HG02759 (cell line): ENCODE measurements around the gene TPGS1.

Experiments used
- ATAC-seq: cut with Tn5 transposase; IDR thresholded peaks from one replicate; pipeline ENCODE4 v1.9.1; 2021; ENCODE audit warnings: mild to moderate bottlenecking, moderate library complexity; ENCODE audit not compliant: unreplicated experiment

TPGS1 gene

DNA sequence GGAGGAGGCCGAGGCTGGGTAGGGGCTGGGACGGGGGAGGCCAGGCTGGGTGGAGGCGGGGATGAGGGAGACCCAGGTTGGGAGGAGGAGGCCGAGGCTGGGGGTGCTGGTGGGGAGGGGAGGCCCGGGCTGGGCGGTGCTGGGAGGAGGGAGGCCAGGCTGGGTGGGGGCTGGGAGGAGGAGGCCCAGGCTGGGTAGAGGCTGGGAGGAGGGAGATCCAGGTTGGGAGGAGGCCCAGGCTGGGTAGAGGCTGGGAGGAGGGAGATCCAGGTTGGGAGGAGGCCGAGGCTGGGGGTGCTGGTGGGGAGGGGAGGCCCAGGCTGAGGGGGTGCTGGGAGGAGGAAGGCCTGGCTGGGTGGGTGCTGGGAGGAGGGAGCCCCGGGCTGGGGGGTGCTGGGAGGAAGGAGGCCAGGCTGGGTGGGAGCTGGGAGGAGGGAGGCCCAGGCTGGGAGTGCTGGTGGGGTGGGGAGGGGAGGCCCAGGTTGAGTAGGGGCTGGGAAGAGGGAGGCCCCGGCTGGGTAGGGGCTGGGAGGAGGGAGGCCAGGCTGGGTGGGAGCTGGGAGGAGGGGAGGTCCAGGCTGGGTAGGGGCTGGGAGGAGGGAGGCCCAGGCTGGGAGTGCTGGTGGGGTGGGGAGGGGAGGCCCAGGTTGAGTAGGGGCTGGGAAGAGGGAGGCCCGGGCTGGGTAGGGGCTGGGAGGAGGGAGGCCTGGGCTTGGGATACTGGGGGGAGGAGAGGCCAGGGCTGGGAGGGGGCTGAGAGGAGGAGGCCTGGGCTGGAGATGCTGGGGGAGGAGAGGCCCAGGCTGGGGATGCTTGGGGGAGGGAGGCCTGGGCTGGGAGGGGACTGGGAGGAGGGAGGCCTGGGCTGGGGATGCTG is 10.7 kb downstream of the TPGS1 start:
- no peak for ATAC-seq

GRCh38 chr19:518598-519231 is 11.4 kb downstream of the TPGS1 start:
- no peak for ATAC-seq

DNA sequence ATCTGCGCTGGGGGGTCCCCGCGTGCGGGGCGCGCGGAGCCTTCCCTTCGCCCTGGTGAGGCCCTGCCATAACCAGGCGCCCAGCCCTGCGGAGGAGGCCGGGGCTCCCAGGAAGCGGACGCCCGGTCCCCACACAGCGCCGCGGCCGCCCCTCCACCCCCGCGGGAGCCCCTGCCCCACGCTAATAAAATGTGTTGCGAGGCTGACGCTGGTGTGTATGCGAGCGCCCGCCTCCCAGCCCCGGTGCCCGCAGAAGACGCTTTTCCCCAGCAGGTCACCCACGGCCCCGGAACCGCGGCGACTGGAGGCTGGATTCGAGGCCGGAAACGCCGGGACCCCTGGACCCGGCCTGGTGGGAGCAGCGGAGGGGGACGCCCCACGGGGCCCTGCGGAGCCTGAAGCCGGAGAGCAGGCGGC is 12.2 kb downstream of the TPGS1 start:
- ATAC-seq = no peak

- no peak for ATAC-seq
Observed at GRCh38 chr19:522726-523125, 15.4 kb downstream of the TPGS1 start.

DNA sequence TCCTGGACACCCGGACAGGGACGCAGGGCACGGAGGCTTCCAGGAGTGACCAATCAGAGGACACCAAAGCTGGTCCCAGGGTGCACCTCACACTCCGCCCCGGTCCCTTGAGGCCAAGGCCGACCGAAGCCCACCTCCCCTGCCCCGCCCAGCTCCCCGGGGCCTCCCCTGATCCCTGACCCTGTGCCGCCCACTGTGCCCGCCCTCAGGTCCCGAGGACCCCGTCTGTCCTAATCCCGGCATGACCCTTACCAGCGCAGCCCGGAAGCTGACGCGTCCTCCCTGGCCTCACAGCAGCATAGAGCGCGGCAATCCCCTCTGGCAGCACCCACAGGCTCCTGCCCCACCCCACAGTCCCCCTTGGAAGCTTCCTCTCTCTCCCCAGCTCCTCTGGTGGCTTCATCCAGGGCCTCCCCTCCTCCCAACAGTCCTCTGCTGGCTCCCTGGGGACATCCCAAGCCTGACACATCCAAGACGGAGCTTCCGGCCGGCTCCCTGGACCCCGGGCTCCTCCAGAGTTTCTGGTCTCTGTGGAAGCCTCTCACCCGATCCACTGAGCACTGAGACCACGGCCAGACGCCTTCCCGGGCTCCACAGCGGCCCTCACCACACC is 16.9 kb downstream of the TPGS1 start:
- ATAC-seq = no peak

DNA sequence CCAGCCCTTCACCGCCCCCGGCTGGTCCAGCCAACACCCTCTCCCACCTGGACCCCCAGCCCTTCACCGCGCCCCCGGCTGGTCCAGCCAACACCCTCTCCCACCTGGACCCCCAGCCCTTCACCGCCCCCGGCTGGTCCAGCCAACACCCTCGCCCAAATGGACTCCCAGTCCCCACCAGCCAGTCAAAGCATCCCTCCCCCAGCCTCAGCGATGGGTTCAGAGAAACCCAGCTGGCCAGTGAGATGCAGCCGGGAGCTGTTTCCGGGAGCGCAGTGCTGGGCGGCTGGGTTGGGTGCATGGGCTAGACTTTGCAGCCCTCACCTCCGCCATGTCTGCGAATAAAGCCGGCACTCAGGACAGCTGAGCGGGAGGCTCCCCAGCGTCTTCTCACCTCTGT is 17.7 kb downstream of the TPGS1 start:
- no peak for ATAC-seq

GRCh38 chr19:525857-526419 is 18.6 kb downstream of the TPGS1 start:
- no peak for ATAC-seq

- ATAC-seq = no peak
Observed at GRCh38 chr19:530134-531008, 23.1 kb downstream of the TPGS1 start.

GRCh38 chr19:531009-531752 is 23.9 kb downstream of the TPGS1 start:
- ATAC-seq = peak; percentile 79

DNA sequence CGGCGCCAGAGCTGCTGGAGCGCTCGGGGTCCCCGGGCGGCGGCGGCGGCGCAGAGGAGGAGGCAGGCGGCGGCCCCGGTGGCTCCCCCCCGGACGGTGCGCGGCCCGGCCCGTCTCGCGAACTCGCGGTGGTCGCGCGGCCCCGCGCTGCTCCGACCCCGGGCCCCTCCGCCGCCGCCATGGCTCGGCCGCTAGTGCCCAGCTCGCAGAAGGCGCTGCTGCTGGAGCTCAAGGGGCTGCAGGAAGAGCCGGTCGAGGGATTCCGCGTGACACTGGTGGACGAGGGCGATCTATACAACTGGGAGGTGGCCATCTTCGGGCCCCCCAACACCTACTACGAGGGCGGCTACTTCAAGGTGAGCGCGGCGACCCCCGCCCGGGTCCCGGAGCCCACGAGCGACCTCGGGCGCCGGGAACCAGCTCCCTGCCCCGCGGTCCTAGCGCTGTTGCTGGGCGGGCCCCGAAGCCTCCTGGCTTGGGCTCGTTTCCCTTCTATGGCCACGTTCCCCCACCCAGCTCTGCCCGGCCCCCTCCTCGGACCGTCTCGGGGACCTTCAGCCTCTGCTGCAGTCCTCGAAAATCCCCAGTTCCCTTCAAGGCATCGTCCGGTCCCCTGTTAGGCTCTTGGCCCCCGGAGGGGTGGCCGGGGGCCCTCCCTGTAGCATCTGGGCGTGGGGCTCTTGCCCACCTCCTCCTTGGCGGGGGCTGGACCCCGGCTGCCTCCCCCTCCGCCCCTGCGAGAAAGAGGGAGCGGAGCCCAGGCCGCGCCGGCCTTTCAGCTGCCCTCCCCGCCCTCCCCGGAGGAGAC is 24.7 kb downstream of the TPGS1 start, which contains the start of gene CDC34:
Gene CDC34, plus strand, starts transcription at position 8 of the 808 bp plus-strand sequence. Its CDS starts 172 bp downstream, at position 180.
- no peak for ATAC-seq

DNA sequence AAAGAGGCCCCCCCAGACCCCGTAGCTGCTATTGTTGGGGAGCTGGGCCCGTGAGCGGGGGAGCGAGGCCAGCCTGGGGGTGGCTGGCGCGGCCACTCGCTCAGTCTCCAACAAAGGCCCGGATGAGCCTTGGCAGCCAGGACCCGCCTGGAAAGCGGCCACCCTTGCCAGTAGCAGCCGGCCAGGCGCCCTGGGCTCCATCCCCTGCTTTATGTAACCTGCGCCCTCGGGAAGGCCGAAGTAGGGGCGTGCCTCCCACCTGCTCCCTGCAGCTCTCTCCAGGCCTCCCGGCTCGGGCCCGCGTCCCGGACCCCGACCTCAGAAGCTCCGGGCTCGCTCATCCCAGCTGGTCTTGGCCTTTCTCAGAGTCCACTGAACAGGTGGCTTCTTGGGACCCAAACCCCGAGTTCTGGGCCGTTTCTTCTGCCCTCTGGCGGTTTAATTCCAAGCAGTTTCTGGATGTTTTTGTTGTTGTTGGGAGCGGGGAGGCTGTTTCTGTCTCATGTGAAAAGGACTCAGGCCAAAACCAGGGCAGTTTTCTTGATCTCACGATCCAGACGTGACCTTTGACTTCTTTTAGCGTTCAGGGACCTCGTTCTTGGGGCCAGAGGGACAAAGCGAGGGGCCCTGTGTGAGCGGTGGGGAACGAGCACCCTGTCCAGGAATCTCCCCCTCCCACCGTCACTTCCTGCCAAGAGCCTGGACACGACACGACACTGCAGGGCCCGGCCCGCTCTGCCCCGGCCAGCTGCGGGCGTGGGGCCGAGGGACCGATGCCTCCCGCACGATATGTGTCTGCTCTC is 25.5 kb downstream of the TPGS1 start:
- ATAC-seq = no peak

GRCh38 chr19:533364-534058 is 26.2 kb downstream of the TPGS1 start:
- ATAC-seq = no peak

DNA sequence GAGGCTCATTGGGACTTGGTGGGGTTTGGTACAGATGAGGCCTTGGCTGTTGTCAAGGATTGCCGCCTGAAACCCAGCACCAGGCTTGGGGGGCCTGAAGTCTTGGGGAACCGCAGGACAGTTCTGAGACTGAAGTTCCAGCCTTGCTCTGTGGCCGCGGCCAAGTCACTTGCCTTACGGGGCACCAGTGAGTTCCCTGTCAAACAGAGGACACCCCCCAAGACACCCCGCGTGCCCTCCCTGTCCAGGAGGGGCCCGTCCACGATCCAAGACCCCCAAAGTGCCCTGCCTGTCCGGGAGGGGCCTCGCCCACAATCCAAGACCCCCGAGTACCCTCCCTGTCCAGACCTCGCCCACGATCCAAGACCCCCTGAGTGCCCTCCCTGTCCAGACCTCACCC is 26.8 kb downstream of the TPGS1 start:
- no peak for ATAC-seq

DNA sequence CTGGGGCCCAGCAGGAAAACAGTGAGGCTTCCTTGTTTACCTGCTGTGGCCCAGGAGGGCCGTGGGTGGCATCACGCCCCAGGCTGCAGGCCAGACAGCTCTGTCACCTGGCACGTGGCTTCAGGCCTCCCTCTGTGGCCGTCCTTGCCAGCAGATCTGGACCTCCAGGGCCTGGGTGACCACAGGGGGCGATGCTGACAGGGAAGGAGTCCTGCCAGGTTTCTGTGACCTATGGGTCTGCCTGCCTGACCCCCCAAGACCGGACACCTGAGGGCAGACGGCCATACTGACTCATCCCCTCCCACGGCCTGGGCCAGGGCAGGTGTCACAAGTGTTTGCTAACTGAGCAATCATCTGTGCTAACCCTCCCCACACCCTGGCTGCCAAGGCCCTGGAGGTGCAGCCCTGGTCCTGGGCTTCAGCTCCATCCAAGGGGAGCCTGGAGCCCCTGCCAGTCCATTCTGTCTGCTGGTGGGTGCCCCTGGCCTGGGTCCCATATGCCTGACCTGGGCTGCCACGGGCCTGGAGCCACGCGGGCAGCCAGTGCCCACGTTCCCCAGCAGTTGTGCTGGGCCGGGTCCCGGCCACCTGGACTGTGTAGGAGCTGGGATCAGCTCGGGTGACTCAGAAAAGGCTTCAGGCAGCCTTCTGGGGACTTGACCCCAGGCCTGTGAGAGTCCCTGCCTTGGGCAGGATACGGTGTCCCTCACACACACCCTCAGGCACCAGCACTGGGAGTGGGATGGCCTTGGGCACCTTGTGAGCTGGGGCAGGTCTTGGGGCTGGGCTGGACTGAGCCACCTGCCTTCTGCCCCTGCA is 27.9 kb downstream of the TPGS1 start:
- ATAC-seq = no peak

- ATAC-seq = no peak
Observed at GRCh38 chr19:536031-536880, 29.0 kb downstream of the TPGS1 start.

- no peak for ATAC-seq
Observed at GRCh38 chr19:536881-537404, 29.6 kb downstream of the TPGS1 start.
